H1 (cell line): ENCODE measurements around the gene NEB. TPM values are rescaled to one million over a fixed set of nuclear protein-coding genes. Genes with fewer than 3 reads are reported as not detected.

Source experiments
- KDM1A ChIP-seq: fragments of 200-600, 300-600 bp; sonication (generic); IDR thresholded peaks from 2 replicates; pipeline ENCODE4 v1.7.1; 2016; ENCODE audit warnings: mild to moderate bottlenecking, low read length, borderline replicate concordance
- RAD21 ChIP-seq, 2 experiments: IDR thresholded peaks in 1 of 2; conservative IDR thresholded peaks in 1 of 2; 2 replicates each; pipeline ENCODE4 v1.6.1; 2011; ENCODE audit warnings: low read depth in 2 of 2, low read length in 2 of 2, improper control_type of control experiment in 1 of 2, inconsistent platforms in 1 of 2, mild to moderate bottlenecking in 1 of 2, moderate library complexity in 1 of 2
- SIN3A ChIP-seq, 2 experiments: IDR thresholded peaks in 1 of 2; conservative IDR thresholded peaks in 1 of 2; 2 replicates each; pipeline ENCODE4 v1.6.1; 2011 to 2012; ENCODE audit warnings: low read length in 2 of 2, improper control_type of control experiment in 1 of 2, low read depth in 1 of 2, mild to moderate bottlenecking in 1 of 2
- polyA plus RNA-seq, 7 experiments: library from polyadenylated mRNA; depleted of rRNA in 3 of 7; stranded (reverse) in 5 of 7; unstranded in 2 of 7; fragments of >200 nt in 5 of 7; fragments of 200-250 nt in 2 of 7; gene quantifications; 1 replicate in 5 of 7; 2 replicates in 1 of 7; 4 replicates in 1 of 7; pipeline versions ENCODE4 v1.2.1 to v1.2.3, GENCODE V29; 2011 to 2013; ENCODE audit warnings: missing spikeins in 2 of 7, mixed read lengths in 2 of 7
- total RNA-seq: library from RNA; stranded (reverse); fragmentation: NEBNext Ultra II Directional; extraction: Animal tissue kit (Norgen Biotek cat#: 25700); gene quantifications from 2 replicates; pipeline ENCODE4 v1.2.1, GENCODE V29; 2021
- TF ChIP-seq, protein P1 (sequence below): fragments of 300-600 bp; sonication (generic); IDR thresholded peaks from 2 replicates; pipeline ENCODE4 v1.7.1; 2012; ENCODE audit warnings: low read length, moderate library complexity, mild to moderate bottlenecking, inconsistent platforms; ENCODE audit not compliant: insufficient replicate concordance
- TF ChIP-seq, protein P2 (sequence below): IDR thresholded peaks from 2 replicates; pipeline ENCODE4 v1.6.1; 2012; ENCODE audit warnings: inconsistent platforms

NEB gene
- total and polyA plus RNA-seq, 2 of the 8 experiments (the other 6 are each of a cell fraction or from before 2014, with no cell fraction given) = 1.4 to 2.5 TPM

DNA sequence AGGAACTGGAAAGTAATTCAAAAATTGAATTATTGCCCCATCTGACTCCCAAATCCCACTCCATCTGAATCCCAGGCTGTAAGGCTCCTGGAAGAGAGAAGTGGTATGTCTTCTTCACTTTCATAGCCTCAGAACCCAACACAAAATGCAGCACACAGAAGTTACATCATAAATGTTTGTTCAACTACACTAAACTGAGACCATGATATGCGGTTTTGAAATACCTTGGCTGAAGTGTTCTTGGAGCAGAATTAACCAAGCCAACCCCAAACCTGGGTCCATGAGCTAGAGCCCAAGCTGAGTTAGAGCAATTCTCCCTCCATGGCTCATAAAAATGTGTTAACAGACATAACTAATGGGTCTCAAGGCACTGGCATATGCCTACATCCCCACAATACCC, 23.3 kb downstream of the NEB start (continued):
- TF ChIP-seq, protein P1, sequence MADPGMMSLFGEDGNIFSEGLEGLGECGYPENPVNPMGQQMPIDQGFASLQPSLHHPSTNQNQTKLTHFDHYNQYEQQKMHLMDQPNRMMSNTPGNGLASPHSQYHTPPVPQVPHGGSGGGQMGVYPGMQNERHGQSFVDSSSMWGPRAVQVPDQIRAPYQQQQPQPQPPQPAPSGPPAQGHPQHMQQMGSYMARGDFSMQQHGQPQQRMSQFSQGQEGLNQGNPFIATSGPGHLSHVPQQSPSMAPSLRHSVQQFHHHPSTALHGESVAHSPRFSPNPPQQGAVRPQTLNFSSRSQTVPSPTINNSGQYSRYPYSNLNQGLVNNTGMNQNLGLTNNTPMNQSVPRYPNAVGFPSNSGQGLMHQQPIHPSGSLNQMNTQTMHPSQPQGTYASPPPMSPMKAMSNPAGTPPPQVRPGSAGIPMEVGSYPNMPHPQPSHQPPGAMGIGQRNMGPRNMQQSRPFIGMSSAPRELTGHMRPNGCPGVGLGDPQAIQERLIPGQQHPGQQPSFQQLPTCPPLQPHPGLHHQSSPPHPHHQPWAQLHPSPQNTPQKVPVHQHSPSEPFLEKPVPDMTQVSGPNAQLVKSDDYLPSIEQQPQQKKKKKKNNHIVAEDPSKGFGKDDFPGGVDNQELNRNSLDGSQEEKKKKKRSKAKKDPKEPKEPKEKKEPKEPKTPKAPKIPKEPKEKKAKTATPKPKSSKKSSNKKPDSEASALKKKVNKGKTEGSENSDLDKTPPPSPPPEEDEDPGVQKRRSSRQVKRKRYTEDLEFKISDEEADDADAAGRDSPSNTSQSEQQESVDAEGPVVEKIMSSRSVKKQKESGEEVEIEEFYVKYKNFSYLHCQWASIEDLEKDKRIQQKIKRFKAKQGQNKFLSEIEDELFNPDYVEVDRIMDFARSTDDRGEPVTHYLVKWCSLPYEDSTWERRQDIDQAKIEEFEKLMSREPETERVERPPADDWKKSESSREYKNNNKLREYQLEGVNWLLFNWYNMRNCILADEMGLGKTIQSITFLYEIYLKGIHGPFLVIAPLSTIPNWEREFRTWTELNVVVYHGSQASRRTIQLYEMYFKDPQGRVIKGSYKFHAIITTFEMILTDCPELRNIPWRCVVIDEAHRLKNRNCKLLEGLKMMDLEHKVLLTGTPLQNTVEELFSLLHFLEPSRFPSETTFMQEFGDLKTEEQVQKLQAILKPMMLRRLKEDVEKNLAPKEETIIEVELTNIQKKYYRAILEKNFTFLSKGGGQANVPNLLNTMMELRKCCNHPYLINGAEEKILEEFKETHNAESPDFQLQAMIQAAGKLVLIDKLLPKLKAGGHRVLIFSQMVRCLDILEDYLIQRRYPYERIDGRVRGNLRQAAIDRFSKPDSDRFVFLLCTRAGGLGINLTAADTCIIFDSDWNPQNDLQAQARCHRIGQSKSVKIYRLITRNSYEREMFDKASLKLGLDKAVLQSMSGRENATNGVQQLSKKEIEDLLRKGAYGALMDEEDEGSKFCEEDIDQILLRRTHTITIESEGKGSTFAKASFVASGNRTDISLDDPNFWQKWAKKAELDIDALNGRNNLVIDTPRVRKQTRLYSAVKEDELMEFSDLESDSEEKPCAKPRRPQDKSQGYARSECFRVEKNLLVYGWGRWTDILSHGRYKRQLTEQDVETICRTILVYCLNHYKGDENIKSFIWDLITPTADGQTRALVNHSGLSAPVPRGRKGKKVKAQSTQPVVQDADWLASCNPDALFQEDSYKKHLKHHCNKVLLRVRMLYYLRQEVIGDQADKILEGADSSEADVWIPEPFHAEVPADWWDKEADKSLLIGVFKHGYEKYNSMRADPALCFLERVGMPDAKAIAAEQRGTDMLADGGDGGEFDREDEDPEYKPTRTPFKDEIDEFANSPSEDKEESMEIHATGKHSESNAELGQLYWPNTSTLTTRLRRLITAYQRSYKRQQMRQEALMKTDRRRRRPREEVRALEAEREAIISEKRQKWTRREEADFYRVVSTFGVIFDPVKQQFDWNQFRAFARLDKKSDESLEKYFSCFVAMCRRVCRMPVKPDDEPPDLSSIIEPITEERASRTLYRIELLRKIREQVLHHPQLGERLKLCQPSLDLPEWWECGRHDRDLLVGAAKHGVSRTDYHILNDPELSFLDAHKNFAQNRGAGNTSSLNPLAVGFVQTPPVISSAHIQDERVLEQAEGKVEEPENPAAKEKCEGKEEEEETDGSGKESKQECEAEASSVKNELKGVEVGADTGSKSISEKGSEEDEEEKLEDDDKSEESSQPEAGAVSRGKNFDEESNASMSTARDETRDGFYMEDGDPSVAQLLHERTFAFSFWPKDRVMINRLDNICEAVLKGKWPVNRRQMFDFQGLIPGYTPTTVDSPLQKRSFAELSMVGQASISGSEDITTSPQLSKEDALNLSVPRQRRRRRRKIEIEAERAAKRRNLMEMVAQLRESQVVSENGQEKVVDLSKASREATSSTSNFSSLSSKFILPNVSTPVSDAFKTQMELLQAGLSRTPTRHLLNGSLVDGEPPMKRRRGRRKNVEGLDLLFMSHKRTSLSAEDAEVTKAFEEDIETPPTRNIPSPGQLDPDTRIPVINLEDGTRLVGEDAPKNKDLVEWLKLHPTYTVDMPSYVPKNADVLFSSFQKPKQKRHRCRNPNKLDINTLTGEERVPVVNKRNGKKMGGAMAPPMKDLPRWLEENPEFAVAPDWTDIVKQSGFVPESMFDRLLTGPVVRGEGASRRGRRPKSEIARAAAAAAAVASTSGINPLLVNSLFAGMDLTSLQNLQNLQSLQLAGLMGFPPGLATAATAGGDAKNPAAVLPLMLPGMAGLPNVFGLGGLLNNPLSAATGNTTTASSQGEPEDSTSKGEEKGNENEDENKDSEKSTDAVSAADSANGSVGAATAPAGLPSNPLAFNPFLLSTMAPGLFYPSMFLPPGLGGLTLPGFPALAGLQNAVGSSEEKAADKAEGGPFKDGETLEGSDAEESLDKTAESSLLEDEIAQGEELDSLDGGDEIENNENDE = no peak
- TF ChIP-seq RAD21 (IDR thresholded peaks at IDR 0.05 in 1 of 2, conservative IDR thresholded peaks at IDR 0.05 in 1 of 2; ENCODE audit: low read depth in 2 of 2, low read length in 2 of 2) (no peak), SIN3A (conservative IDR thresholded peaks at IDR 0.05 in 1 of 2, IDR thresholded peaks at IDR 0.05 in 1 of 2; ENCODE audit: low read depth in 1 of 2, low read length in 2 of 2) (no peak), KDM1A (no peak)
- TF ChIP-seq, protein P2, sequence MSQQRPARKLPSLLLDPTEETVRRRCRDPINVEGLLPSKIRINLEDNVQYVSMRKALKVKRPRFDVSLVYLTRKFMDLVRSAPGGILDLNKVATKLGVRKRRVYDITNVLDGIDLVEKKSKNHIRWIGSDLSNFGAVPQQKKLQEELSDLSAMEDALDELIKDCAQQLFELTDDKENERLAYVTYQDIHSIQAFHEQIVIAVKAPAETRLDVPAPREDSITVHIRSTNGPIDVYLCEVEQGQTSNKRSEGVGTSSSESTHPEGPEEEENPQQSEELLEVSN = no peak
- TF ChIP-seq, all 59 proteins: peak for 0
